ENCODE results near the gene FBXL17.

The FBXL17 gene

DNA sequence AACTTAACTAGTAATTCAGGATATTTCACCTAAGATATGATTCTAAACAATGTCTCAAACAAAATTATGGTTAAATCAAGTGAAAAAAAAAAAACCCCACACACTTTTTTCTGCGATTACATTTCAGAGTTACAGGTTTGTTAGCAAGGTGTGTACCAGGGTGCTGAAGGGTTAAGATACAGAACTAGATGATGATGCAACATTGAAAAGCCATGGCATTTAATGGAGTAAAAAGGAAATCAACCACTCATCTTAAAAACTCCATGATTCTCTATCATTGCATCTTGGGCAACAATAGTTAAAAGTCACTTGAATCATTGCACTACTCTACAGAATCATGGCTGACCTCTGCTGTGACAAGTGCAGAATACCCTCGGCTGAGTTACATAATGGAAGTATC, 440.9 kb downstream of the FBXL17 start:
- no peak for DNase-seq

DNA sequence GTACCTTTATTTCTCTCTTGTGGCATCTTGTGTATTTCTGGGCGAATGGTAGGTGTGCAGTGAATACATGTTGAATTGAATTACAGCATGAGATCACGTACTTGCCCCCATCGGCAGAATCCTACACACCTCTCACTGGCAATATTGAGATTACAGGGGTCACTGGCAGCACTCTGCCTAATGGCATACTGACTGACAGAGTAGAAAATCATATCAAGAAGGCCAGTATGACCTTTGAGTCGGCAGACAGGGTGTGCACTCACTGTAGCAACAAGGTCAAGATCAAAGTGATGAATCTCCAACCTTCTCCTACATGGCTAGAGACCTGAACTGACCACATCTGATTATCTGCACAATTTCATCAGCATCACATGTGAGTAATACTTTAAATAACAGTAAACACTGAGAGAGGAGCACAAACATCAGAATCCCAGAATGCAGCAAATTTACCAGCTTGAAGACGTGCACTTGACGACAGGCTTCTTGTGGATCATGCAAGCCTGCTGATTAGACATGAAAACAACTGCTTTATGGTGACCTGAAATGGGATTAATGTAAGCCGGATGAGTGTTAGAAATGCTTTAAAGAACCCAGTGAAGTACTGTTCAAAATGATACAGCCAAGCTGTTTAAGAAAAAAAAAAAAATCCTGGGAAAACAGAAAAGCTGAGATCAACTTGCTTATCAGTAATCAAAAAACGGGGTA, 444.1 kb downstream of the FBXL17 start:
- DNase-seq = no peak

DNA sequence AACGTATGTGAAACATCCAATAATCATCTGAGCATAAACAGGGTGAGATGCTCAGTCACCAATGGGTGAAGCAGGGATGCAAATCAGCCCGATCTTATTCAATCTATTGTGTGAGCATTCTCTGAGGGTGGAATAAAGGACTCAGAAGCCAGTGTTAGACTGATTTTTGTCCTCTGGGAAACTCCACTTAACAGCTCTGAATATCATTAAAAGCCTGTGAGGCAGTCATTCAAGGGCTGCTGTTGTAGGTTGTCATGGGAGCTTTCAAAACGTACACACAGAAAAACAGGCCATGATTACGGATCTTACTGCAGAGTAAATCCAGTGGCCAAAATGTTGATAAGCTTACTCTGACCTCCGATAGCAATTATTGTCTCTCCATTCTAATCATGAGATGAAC, 444.7 kb downstream of the FBXL17 start:
- no peak for DNase-seq

DNA sequence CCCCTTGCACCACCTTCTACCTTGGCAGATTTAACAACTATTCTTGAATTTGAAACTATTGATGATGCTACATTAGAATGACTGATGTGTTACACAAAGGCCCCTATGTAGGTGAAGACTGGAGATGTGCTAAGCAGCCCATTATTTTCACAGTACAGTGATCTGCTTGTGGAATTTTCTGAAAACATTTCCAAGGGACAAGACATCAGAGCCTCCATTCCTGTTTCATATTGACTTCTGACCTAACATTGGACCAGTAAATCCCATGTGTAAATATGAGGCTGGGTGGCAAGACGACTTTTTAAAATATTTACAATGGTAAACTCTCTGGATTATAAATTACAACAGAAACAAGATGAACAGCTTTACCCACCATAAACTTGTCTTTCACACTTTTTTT, 445.4 kb downstream of the FBXL17 start:
- DNase-seq = no peak

DNA sequence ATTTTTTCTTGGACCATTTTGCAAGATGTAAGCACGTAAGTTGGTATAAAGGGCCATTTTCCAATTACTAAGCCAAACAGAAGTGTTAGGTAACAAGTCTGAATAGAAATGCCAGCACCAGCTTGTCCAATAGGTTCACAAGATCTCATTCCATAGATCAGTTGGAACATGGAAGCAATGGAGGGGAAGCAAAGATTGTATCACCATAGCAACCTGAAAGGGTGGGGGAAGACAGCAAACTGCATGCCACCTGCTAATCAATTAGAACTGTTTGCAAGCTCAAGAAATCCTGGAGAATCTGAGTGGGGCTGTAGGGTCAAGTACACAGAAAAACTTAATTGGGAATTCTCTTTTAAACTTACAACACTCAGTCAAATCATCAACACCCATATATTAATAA, 446.3 kb downstream of the FBXL17 start:
- DNase-seq = no peak

DNA sequence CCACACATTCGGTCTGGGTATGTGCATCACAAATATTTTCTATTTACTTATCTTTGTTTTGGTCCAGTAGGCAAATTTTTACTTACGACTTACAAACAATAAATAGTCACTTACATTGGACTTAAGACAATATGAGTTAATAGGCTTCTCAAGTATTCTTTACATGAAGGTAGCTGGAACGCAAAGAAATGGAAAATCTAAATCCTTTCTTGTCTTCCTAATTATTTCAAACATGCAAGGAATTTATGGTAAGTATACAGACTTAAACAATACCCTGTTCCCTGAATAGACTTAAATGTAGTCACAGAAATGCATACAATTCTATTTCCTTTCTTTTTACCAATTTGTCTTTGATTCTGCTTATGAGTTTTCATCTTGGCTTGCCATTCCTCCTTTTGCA, 448.6 kb downstream of the FBXL17 start:
- DNase-seq = no peak

DNA sequence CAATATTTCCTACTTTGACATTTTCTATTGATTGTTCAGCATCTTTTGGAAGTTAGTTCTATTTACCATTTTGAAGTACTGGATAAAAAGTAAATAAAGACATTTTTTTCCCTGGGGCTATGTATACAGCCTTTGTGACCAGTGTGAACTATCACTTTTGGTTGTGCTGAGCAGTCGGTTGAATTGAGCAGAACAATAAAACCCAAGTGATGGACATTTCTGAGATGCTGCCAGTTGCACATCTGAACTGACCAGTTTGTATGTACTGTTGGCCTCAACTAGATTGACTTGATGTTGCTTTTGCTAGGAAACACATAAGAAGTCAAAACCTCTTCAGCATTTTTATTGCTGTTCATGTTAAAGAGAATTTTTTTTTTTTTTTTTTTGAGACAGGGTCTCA, 451.0 kb downstream of the FBXL17 start:
- DNase-seq = no peak

DNA sequence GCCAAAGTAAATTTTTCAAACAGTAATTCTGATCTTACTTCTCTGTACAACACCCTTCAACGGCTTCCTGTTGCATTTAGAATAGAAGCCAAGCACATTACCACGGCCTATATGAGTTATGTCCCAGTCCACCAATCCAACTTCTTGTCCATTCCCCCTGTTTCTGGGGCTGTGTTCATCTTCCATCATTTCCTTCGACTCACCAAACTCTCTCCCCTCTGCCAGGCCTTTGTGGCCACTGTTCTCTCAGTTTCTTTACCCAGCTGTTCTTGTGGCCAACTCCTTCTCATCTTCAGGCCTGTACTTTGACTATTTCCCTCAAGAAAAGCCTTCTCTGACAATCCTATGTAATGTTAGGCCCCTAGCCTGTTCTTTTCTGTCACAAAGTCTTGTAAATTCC, 451.8 kb downstream of the FBXL17 start:
- no peak for DNase-seq

DNA sequence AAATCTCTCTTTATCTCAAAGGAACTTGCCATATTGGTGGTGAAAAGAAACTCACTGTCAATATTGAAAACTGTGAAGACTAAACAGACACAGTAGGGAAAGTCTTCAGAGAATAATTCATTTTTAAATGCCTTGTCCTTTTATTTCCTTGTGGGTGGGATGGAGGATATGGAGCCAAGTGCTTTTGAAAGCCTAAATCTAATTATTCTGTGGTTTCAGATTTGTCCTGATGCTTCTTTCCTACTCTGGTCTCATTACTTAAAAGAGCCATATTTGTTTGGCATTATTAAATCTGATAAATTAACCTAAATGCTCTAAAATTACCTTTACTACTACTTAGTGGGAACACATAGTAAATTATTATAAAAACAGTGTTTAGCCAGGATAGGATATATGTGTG, 452.8 kb downstream of the FBXL17 start:
- DNase-seq = no peak

DNA sequence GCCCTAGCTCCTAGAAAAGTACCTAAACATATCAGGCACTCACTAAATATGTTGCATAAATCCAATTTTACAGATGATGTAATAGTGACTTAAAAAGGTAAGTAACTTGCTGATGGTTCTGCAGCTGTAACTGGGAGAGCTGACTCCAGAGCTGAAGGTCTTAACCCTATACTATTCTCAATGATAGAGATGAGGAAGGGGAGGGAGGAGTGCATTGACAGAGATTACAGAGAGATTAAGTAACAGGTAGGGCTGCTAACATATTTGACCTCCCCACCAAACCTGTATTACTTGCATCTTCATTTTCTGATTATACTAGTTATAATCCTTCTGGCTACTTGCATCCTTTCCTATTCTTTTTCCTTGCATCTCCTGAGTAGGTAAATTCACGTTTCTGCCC, 455.8 kb downstream of the FBXL17 start:
- DNase-seq = no peak

DNA sequence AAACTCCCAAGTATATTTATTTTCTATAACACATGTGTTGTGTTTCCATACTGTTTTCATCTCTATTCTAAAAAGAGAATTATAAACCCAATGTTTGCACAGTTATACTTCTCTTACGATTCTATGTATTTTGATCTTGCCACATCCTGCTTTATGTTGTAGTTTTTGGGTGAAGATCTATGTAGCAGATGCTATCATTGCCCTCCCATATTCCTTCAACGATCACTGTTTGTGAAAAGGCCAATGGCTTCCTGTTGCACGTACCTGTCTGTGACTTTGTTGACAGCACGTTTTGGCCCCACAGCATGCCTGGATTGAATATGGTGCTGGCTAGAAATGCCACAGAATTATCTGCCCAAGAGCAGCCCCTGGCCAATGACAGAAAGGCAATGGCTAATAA, 456.7 kb downstream of the FBXL17 start:
- no peak for DNase-seq

DNA sequence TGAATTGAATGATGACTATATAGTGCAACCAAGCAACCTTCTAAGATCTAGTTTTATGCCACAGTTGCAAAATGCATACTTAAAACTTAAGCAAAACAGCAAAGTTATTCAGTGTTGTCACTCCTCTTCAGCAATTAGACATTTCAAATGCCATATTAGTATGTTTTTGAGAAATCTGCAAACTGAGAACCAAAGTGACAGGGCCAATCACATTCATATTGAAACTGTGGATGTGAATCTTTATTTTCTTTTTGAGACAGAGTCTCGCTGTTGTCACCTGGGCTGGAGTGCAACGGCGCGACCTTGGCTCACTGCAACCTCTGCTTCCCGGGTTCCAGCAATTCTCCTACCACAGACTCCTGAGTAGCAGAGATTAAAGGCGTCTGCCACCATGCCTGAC, 461.9 kb downstream of the FBXL17 start:
- DNase-seq = no peak

DNA sequence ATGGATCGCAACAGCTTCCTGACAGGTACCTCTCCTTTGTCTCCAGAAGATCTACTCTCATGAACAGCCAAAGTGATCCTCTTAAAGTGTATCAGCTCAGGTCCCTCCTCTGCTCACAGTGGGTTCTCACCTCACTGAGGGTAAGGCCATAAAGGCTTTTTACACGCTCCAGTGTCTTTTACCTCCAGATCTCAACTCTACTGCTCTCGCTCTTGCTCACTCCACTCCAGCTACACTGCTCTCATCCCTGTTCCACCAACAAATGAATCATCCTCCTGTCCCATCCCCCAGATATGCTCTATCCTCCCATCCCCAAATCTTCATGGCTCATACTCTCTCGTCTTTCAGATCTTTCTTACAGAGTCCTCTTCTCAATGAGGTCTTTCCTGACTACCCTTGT, 462.5 kb downstream of the FBXL17 start:
- DNase-seq = no peak

DNA sequence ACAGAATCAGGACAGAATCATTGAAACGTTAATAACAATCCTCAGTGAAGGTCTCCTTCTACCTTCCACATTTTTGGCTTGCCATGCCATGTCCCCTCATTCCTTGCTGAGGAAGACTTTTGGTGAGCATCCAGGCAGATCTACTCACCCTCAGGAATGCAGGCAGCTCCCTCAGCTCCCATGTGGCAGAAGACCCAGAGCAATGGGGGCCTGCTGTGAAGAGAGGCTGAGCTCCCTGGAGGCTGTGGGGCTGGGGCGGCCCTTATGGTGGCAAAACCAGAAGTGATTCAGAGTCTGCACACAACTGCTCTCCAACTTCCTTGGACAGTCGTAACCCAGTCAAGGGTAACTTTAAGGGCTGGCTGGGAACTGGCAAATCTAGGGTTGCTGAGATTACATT, 463.9 kb downstream of the FBXL17 start:
- no peak for DNase-seq

DNA sequence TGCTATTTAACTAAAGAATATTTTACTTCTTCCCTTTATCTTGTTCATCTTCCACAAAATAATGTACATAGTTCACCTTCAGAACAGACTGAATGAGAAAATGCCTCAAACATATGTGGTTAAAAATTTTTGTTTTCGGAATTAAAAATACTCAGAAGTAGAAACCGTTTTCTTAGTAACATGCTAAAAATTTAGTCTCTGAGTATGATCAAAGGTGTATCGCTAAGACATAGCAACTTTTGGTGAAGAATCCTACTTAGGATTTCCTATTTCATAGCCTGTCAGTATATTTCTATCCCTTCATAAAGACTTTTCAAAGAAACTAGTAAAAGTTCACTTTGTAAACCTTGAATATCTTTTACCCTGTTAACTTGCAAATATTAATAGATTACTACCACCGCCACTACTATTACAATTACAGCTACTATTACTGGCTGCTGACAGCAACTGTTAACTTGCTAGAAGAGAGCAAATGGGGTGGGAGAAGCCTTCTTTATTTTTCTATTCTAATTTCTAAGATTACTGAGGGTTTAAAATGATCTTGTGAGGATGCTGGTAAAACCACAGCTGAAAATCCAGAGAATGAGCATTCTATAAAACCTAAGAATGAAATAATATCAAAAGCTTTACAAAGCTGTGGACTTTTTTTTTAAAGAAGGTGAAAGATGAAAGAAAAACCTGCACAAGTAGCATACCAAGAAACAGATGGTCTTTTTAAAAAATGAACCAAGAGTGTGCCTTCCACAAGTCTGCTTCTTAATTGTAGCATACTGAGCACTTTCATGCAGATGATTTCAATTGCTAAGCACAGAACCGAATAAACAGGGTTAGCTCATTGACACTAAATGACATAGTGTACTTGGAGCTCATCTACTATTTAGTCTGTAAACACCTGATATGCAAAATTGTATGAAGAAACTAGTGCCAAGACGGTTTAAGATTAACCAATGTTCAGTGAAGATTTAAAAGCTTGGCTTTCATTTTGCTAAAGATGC, 464.9 kb downstream of the FBXL17 start:
- no peak for DNase-seq

DNA sequence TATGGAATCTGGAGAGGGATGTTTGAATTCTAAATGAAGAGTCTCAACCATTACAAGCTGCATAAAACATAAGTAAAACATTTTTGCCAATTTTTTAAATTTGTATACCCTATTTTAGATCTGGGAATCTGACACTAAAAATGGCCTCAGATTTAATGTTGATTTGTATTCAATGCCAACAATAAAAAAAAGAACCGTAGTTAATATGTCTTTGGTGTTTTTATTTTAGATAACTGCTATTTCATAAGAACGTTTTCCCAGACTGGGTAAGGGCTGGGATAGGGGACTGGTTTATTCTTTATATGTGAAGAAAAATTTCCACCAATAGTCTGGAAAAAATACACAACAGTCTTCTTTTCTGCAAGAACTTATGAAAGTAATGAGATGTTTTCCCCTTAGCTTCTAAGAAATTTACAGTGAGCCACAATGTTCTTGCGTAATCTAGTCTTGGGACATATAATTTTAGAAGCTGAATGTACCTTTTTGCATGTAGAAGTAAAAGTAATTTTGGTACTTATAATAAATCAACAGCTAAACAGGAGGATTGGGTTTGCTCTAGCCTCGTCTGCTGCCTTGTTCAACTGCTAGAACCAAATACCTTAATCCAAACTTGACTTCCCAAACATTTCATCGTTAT, 466.6 kb downstream of the FBXL17 start:
- no peak for DNase-seq

DNA sequence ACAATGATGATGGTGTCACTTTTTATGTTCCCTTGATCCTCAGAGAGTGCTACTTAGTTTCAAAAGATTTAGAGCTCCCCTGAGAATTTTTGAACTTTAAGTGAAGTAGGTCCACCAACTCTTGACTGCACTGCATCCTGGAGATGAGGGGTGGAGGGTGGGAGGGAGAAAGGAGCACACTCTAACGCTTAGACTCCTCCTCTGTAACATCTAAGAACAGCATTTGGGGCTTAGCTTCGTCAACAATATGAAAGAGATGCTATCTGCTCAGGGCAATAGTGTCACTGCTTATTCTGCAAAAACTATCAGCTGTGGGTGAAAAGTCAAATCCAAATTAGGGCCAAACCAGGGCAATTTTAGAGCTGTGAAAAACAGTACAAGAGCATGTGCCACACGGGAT, 468.4 kb downstream of the FBXL17 start:
- DNase-seq = no peak

DNA sequence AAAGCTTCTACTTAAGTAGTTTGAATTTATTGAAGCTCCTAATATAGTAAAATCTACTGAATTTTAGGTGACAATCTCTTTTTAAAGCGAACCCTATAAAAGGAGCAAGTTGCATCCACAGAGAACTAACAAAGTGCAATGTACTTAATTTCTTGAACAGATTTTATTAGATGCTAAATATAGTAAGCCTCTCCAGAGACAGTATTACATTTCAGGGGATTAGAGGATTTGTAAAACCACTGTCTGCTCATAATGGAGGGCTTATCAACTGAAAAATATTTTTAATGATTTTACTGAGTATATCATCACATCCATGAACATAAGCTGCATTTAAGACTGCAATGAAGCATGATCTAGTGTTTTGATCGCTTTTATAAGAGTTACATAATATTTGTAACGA, 481.2 kb downstream of the FBXL17 start:
- no peak for DNase-seq

DNA sequence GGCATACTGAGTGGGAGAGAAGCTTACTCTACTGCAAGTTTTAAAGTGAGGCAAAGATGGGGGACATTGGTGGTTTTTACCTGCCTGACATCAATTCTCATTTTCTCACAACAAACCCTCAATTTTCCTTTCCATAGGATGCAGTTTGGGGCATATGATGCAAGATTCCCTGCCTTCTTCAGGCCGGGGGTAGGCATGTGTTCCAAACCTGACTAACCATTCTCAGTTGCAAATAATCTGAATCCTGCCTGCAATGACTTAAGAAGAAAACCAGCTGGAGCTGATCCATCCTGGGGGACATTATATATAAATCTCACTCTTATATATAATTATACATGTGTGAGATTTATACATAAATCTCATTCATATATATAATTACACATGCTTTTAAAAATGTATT, 487.5 kb downstream of the FBXL17 start:
- no peak for DNase-seq

DNA sequence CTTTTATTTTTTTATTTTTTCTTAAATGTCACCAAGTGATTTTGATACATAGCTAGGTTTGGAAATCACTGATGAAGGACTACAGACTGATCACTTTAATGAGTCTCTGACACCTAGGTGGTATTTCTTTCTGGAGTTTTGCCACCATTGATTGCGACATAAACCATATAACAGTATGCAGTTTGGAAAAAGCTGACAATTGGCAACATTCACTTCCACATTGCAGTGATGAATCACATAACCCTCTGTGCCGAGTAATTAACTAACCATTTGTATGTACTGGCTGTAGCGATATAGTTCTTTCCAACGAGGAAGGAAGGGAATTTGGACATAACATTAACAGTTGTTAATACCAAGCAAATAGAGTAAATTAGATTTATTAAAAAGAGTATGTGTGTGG, 488.3 kb downstream of the FBXL17 start:
- DNase-seq = no peak

DNA sequence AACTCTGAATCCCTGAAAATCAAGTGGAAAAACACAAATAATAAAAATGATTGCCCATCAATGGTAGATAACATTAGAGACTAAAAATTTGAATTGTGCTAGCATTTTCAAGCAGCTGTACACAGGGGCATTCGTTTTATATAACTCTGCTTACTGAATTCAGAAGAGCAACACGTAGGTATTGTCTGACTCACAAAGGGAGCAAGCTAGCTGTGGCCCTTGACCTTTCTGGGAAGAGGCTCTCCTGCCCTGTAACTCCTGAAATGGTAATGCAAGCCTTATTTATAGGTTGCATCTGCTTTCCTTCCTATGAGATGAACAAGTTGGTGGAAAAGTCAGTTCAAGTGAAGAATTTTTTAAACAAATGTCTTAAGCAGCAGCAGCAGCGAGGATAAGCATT, 492.5 kb downstream of the FBXL17 start:
- DNase-seq = no peak

DNA sequence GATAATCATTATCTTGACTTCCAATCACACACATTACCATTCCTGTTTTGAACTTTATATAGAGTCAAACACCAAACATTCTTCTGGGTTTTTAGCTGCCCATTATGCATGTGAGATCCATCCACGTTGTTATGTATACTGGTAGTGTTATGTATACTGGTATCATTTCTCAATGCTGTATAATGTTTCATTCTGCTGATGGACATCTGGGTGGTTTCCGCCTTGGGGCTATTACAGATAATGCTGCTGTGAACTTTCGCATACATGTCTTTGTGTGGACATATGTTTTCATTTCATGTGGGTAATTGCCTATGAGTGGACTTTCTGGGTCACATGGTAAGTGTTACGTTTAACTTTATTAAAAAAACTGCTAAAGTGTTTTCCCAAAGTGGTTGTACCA, 493.4 kb downstream of the FBXL17 start:
- no peak for DNase-seq

DNA sequence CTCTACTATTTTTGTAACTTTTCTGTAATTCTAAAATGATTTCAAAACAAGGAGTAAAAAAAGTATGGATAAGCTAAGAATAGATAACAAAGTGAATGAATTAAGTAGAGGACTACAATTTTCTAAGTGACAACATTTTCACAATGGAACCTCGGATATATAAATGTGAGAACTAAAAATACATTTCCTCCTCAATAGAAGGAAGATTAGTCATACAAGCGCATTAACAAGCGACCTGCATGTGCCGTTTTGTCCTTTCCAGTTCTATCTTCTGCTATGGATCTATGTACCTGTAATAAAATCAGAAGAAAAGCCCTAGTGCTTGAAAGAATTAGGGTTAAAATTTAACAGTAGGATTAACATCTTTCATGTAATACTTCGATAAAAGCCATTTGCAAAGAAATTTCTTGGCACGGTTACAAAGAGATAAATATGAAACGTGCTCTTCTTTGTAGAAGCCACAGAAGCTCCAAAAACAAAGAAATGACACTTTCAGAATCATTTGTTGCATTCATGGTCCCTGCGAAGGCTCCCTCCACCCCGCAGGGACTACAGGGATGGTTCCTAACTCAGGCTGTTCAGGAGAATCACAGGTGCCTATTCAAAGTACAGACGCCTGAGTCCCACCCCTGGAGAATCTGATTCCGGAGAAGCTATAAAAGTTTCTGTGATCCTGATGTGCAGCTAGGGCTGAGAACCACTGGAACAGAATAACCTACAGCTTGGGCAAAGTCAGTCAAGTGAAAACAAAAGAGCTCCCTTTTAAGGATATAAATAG, 494.5 kb downstream of the FBXL17 start:
- DNase-seq = no peak
